ENCODE results near the gene ATL3. TPM values are rescaled to one million over a fixed set of nuclear protein-coding genes. Genes with fewer than 3 reads are reported as not detected.
A peak's percentile ranks its signal among the peaks of the same experiment; 100 is the strongest.

Gene ATL3
- total RNA-seq, 1 experiment from 2014 or later: 24.0 TPM

DNA sequence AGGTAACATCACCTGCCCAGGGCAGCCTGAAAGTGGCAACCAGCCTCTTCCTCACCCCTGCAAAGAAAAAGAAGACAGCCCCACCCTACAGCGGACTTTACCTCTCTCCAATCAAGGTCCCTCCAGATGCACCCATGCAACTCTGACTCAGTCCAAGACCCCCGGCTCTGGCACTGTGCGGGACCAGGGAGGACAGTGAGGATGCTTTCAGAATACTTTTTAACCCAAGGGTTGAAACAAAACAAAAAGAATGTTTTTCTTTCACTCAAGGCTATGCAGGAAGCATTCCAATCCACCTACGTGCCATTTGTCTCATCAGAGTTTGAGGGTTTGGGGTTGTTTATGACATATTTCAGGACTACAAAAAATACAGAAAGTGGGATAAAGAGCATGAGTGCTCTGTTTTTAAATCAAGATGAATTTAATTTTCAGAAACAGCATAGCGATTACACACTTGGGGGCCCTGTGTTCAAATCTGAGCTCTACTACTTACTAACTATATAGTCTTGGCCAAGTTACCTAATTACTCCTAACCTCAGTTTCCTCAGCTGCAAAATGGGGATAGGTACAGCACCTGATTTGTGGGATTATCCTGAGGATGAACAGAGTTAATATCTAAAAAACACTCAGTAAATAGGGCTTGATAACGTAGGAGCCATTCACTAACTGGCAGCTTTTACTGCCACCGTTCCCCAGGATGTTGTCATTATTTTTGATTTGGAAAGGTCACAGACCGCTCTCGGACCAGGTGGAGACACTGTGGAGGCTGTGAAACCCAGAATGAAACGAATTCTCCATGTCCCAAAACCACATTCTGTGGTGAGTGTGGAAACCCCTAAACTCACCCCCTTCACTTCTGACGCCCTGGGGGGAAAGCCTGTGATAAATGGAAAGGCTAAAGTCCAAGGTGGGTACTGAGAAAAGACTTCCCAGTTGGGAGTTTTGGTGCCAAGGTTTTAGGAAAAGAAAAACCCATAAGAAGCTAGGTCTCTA lies 62.5 kb downstream of the ATL3 start:
- no peak overlapping the region for H2AK5ac ChIP-seq (ENCODE audit: insufficient read length, low read length)
- no peak overlapping the region for H2BK20ac ChIP-seq (ENCODE audit: low read depth, low read length, poor library complexity, severe bottlenecking)
- H3K14ac ChIP-seq (ENCODE audit: insufficient read depth, low read length): no peak overlapping the region
- H4K91ac ChIP-seq (ENCODE audit: insufficient read length, low read depth, low read length): no peak overlapping the region
- TF ChIP-seq, protein P1, sequence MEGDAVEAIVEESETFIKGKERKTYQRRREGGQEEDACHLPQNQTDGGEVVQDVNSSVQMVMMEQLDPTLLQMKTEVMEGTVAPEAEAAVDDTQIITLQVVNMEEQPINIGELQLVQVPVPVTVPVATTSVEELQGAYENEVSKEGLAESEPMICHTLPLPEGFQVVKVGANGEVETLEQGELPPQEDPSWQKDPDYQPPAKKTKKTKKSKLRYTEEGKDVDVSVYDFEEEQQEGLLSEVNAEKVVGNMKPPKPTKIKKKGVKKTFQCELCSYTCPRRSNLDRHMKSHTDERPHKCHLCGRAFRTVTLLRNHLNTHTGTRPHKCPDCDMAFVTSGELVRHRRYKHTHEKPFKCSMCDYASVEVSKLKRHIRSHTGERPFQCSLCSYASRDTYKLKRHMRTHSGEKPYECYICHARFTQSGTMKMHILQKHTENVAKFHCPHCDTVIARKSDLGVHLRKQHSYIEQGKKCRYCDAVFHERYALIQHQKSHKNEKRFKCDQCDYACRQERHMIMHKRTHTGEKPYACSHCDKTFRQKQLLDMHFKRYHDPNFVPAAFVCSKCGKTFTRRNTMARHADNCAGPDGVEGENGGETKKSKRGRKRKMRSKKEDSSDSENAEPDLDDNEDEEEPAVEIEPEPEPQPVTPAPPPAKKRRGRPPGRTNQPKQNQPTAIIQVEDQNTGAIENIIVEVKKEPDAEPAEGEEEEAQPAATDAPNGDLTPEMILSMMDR (conservative IDR thresholded peaks at IDR 0.05): no peak
- no peak overlapping the region for H4K8ac ChIP-seq (replicated peaks; ENCODE audit: insufficient read length, low read depth, low read length)
- no peak for DNase-seq
- H3K9me3 ChIP-seq (ENCODE audit: control insufficient read depth, low read depth, low read length): no peaks in the 10 kb centered on the region
- peaks cover 30% of the 10 kb centered on the region; the same call in 1 of the 2 replicates for H3K79me2 ChIP-seq (ENCODE audit: insufficient read depth, low read length)
- no CpG with 5 or more reads among the region's 11 CpGs for WGBS (ENCODE audit: extremely low coverage, insufficient read length, low lambda C conversion rate)
- Mint-ChIP-seq H3K4me1 (peaks cover 55 to 57% of the 10 kb centered on the region in 2 experiments), H3K27ac (peak overlapping the region in 1 of 3 experiments; percentile 61; a peak in 1 of 7 replicates), H3K36me3 (ENCODE audit: insufficient read depth in 1 of 3, low read depth in 3 of 3) (peaks cover 1 to 31% (median 3%) of the 10 kb centered on the region in 3 experiments; a peak in 4 of 7 replicates), H3K4me3 (no peak overlapping the region), H3K9me3 (no peaks in the 10 kb centered on the region), H3K27me3 (ENCODE audit: low read depth) (no peaks in the 10 kb centered on the region)
- H3K4me2 ChIP-seq (ENCODE audit: insufficient read depth, insufficient read length, low read length): no peak overlapping the region
- H3T11ph ChIP-seq (ENCODE audit: low read length): no peak overlapping the region
- H2BK120ac ChIP-seq (ENCODE audit: low read depth, low read length, poor library complexity, severe bottlenecking): no peak overlapping the region
- no peak overlapping the region for H2BK5ac ChIP-seq (ENCODE audit: insufficient read length, low read length)
- no peaks in the 10 kb centered on the region for H3K79me1 ChIP-seq (ENCODE audit: insufficient read depth, low read depth, low read length, poor library complexity, severe bottlenecking)
- H4K20me1 ChIP-seq (ENCODE audit: control insufficient read depth, insufficient read depth, insufficient read length): no peaks in the 10 kb centered on the region
- no peak overlapping the region for H3K56ac ChIP-seq (ENCODE audit: insufficient read length, low read depth, low read length)
- H2BK12ac ChIP-seq (ENCODE audit: insufficient read length, low read depth, low read length): no peak overlapping the region
- peaks cover 8% of the 10 kb centered on the region; the same call in 1 of the 2 replicates for H3K4me1 ChIP-seq (ENCODE audit: insufficient read depth, low read length)
- H3K23ac ChIP-seq (ENCODE audit: insufficient read length, low read depth, low read length): no peak overlapping the region
- no peak overlapping the region for H3K27ac ChIP-seq (ENCODE audit: insufficient read length, low read depth, low read length)
- no peak overlapping the region for H2AFZ ChIP-seq (ENCODE audit: low read length)
- peaks cover 8% of the 10 kb centered on the region for H3K23me2 ChIP-seq (ENCODE audit: insufficient read length, low read depth, low read length, poor library complexity, severe bottlenecking)
- no peak overlapping the region for H3K9ac ChIP-seq (ENCODE audit: extremely low read depth, insufficient read length, low read length)
- no peak overlapping the region for H4K5ac ChIP-seq (ENCODE audit: insufficient read length, low read depth, low read length)
- H2BK15ac ChIP-seq (ENCODE audit: low read depth, low read length): no peak overlapping the region
- H3K4ac ChIP-seq (ENCODE audit: low read depth, low read length): no peak overlapping the region
- H3K27me3 ChIP-seq (ENCODE audit: insufficient read depth, low read length): no peaks in the 10 kb centered on the region
- H3K18ac ChIP-seq (ENCODE audit: insufficient read length, low read depth, low read length): no peak overlapping the region

Measured in H9 (cell line).